ENCODE data around the gene TTLL7. TPM values are rescaled to one million over a fixed set of nuclear protein-coding genes. Genes with fewer than 3 reads are reported as not detected.

Gene TTLL7
- total and polyA plus RNA-seq, 2 experiments from 2014 or later, result 3.8 to 7.7 TPM

GRCh38 chr1:83839566-83840173, 159.3 kb downstream of the TTLL7 start:
- Histone ChIP-seq H3K4me1 (ENCODE audit: low read depth) (peaks cover 6% of the 10 kb centered on the region), H3K4me3 (no peak overlapping the region), H3K27ac (no peak overlapping the region), H3K27me3 (no peaks in the 10 kb centered on the region), H3K9me3 (ENCODE audit: low read depth) (no peaks in the 10 kb centered on the region), H3K36me3 (no peaks in the 10 kb centered on the region)
- peak in 1 of 2 donors; percentile 51 for DNase-seq (ENCODE audit: low read depth in 1 of 2, low spot score in 1 of 2)
- TF ChIP-seq CTCF (IDR thresholded peaks at IDR 0.05; ENCODE audit: low read depth, low read length), result no peak

GRCh38 chr1:83838573-83838972, 160.4 kb downstream of the TTLL7 start:
- Histone ChIP-seq H3K4me1 (ENCODE audit: low read depth) (peaks cover 13% of the 10 kb centered on the region), H3K36me3 (no peaks in the 10 kb centered on the region), H3K27me3 (no peaks in the 10 kb centered on the region), H3K27ac (no peak overlapping the region), H3K9me3 (ENCODE audit: low read depth) (no peaks in the 10 kb centered on the region), H3K4me3 (no peak overlapping the region)
- no peak for DNase-seq (ENCODE audit: low read depth in 1 of 2, low spot score in 1 of 2)
- TF ChIP-seq CTCF (IDR thresholded peaks at IDR 0.05; ENCODE audit: low read depth, low read length), result no peak

DNA sequence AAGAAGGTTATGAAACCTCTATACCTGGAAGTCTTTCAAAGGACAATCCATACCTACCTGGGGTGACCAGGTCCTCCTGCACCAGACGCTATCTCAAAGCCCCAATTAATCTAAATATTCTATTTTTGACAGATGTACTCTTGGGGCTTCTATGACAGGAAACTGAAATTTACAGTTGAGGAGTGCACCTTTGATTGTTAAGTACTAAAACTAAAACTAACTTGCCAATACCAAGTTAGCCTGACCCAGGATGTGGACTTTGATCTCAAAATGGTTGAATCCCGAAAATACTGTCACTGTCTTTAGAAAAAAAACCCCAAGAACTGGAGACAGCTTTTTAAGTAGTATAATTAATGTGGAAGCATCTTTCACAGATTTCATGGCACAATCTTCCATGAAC, 162.4 kb downstream of the TTLL7 start:
- no peak for TF ChIP-seq CTCF (IDR thresholded peaks at IDR 0.05; ENCODE audit: low read depth, low read length)
- H3K36me3 ChIP-seq, result no peaks in the 10 kb centered on the region
- H3K4me3 ChIP-seq, result no peak overlapping the region
- H3K4me1 ChIP-seq (ENCODE audit: low read depth), result peaks cover 8% of the 10 kb centered on the region
- H3K9me3 ChIP-seq (ENCODE audit: low read depth), result no peaks in the 10 kb centered on the region
- H3K27me3 ChIP-seq, result no peaks in the 10 kb centered on the region
- DNase-seq (ENCODE audit: low read depth in 1 of 2, low spot score in 1 of 2), result no peak
- H3K27ac ChIP-seq, result no peak overlapping the region

DNA sequence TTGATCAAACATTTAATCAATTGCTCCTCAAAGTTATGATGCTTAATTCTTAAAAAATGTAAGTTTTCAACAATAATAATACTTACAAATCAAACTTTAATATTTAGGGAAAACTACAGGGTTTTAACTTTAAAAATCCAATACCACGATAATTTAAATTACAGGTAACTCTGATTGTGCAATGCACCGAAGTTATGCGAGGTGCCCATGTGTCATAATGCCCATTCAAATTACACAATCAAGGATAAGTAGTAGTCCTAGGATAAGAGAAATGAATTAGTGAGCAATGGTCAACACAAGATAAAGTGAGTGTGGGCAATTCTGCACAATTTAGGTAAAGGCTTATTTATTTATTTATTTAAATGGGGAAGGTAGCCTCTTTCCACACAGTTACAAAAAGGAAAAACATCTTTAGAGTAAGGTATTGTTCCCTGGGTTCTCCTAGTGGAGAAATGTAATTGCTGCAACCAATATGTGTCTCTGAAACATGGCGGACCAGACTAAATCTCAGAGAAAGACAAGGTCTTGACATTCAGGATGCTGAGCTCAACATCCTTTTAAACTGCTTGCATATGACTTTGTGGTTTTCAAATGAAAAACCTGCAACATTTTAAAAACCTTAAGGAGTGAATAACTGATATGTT, 164.2 kb downstream of the TTLL7 start:
- no peak for DNase-seq (ENCODE audit: low read depth in 1 of 2, low spot score in 1 of 2)

DNA sequence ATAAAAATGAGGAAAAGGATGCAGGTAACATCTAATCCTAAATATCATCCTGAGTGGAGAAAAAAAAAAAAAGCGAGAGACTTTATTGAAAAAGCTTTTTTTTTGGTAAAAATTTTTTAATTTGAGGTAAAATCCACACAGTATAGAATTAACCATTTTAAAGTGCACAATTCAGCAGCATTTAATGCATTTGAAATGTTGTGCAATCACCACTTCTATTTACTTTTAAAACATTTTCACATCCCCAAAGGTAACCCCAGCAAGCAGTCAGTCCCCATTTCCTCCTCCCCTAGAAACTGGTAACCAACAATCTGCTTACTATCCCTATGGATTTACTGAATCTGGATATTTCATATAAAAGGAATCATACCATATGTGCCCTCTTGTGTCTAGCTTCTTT, 166.7 kb downstream of the TTLL7 start:
- Histone ChIP-seq H3K4me1 (ENCODE audit: low read depth) (peaks cover 8% of the 10 kb centered on the region), H3K9me3 (ENCODE audit: low read depth) (no peaks in the 10 kb centered on the region), H3K4me3 (no peak overlapping the region), H3K27ac (no peak overlapping the region), H3K36me3 (no peaks in the 10 kb centered on the region), H3K27me3 (no peaks in the 10 kb centered on the region)
- DNase-seq (ENCODE audit: low read depth in 1 of 2, low spot score in 1 of 2), result no peak
- no peak for TF ChIP-seq CTCF (IDR thresholded peaks at IDR 0.05; ENCODE audit: low read depth, low read length)

More for the DNA sequence above, 164.2 kb downstream of the TTLL7 start:
- Histone ChIP-seq H3K27ac (no peak overlapping the region), H3K27me3 (no peaks in the 10 kb centered on the region), H3K9me3 (ENCODE audit: low read depth) (no peaks in the 10 kb centered on the region), H3K4me3 (no peak overlapping the region), H3K36me3 (no peaks in the 10 kb centered on the region), H3K4me1 (ENCODE audit: low read depth) (peaks cover 8% of the 10 kb centered on the region)
- peak; percentile 1 for TF ChIP-seq CTCF (IDR thresholded peaks at IDR 0.05; ENCODE audit: low read depth, low read length)
